Ovary (tissue), 9 donors: ENCODE measurements around the gene KCNIP4. TPM values are rescaled to one million over a fixed set of nuclear protein-coding genes. Genes with fewer than 3 reads are reported as not detected.

Source experiments
- DNase-seq, 5 donors: peaks; one replicate each; pipeline ENCODE4 v3.0.0-alpha.2; 2019 to 2020
- H3K27ac ChIP-seq, 2 donors: fragments of 200-600 bp; one replicate each; pipeline versions ENCODE4 v1.5.1 to v1.8.0; 2019 to 2022
- H3K27me3 ChIP-seq: fragments of 200-600 bp; one replicate; pipeline ENCODE4 v1.8.0; 2022
- H3K36me3 ChIP-seq: fragments of 200-600 bp; sonication (generic); one replicate; pipeline ENCODE4 v1.5.1; 2019
- H3K4me1 ChIP-seq: one replicate; pipeline ENCODE4 v1.8.1; 2013; ENCODE audit warnings: mild to moderate bottlenecking, moderate library complexity; ENCODE audit not compliant: insufficient read depth
- H3K4me3 ChIP-seq: fragments of 200-600 bp; sonication (generic); one replicate; pipeline ENCODE4 v1.5.1; 2017
- H3K9me3 ChIP-seq, 2 donors: fragments of 200-600 bp in 1 of 2; sonication (generic) in 1 of 2; one replicate each; pipeline versions ENCODE4 v1.5.1 to v1.8.1; 2013 to 2019; ENCODE audit warnings: mild to moderate bottlenecking in 1 of 2, moderate library complexity in 1 of 2
- CTCF ChIP-seq, 3 donors: fragments of 450-650 bp in 2 of 3; fragments of 200-600 bp in 1 of 3; IDR thresholded peaks; one replicate each; pipeline versions ENCODE4 v1.5.1 to v1.8.0; 2016 to 2022; ENCODE audit warnings: antibody characterized with exemption in 3 of 3, mild to moderate bottlenecking in 1 of 3
- EP300 ChIP-seq: sonication (generic); formaldehyde crosslinking; IDR thresholded peaks from one replicate; pipeline ENCODE4 v1.6.1; 2017; ENCODE audit warnings: antibody characterized with exemption
- POLR2A ChIP-seq: fragments of 450-650 bp; IDR thresholded peaks from one replicate; pipeline ENCODE4 v1.6.1; 2017; ENCODE audit warnings: antibody characterized with exemption, mild to moderate bottlenecking, moderate library complexity
- WGBS, 3 donors: extraction: QIAGEN DNeasy Blood & Tissue Kit in 1 of 3; methylation state at CpG; one replicate each; pipeline versions ENCODE4 v1.1.5 to v1.1.7; 2013 to 2017; 5-methylcytosine and 5-hydroxymethylcytosine counted together
- intact Hi-C, 4 donors: fragments of 100-400 bp; cut with DNase I; formaldehyde crosslinking; loops; one replicate each; pipeline versions ENCODE4 v1.11.0 to v1.15.1; 2022 to 2023
- polyA plus RNA-seq, 2 donors: library from polyadenylated mRNA; stranded (reverse); fragments of 200-250 nt in 1 of 2; fragments of 350-450 nt in 1 of 2; fragmentation: Illumina TruSeq in 1 of 2; extraction: RNeasy Lipid Tissue Mini Kit (QIAGEN cat#74804) in 1 of 2; gene quantifications; one replicate each; pipeline ENCODE4 v1.2.3, GENCODE V29; 2013 to 2014
- total RNA-seq, 7 donors: library from RNA; depleted of rRNA in 2 of 7; stranded (reverse); fragments of >200 nt in 2 of 7; fragmentation: NEBNext Ultra II Directional in 3 of 7; extraction: Animal tissue kit (Norgen Biotek cat#: 25700) in 3 of 7; gene quantifications; one replicate each; pipeline versions ENCODE4 v1.1.0 to v1.2.4, GENCODE V29; 2016 to 2023
- donor health status: DM: no; HTN: no; CAD: no; lungs with moderate emphysema.
- donor health status: DM: no; HTN: no; CAD: no.
- donor health status: Bipolar disorder and iron deficiency.
- donor health status: DM: yes; HTN: yes; CAD: no.
- donor health status: DM: no; HTN: no; CAD: no.
- donor health status: DM: yes; HTN: yes; CAD: no.

Gene KCNIP4
- total and polyA plus RNA-seq, 9 donors = 0.11 to 3.9 (median 0.93) TPM; not detected in 1

- no peak for TF ChIP-seq CTCF (IDR thresholded peaks at IDR 0.05)
- no peak for TF ChIP-seq POLR2A
- no peak for TF ChIP-seq EP300
- intact Hi-C loops = no loop called here
- no peaks in the 10 kb centered on the region for H3K36me3 ChIP-seq
- WGBS, 3 donors = 49 to 69% (median 67%) methylated on average over 5 of the region's 5 CpGs
- no peaks in the 10 kb centered on the region for H3K27me3 ChIP-seq
- no peaks in the 10 kb centered on the region for H3K4me1 ChIP-seq
- H3K9me3 ChIP-seq = no peaks in the 10 kb centered on the region
- H3K27ac ChIP-seq = no peak overlapping the region
- no peak for DNase-seq
- no peak overlapping the region for H3K4me3 ChIP-seq
Measured at GRCh38 chr4:20829617-20830357, 1118.8 kb downstream of the KCNIP4 start.

GRCh38 chr4:20825505-20825904 is 1123.1 kb downstream of the KCNIP4 start:
- intact Hi-C loops = no loop called here
- TF ChIP-seq POLR2A (no peak), CTCF (IDR thresholded peaks at IDR 0.05) (no peak), EP300 (no peak)
- WGBS, 3 donors = 77 to 86% (median 78%) methylated on average over 3 of the region's 3 CpGs

GRCh38 chr4:20816287-20816686 is 1132.3 kb downstream of the KCNIP4 start:
- H3K36me3 ChIP-seq = no peaks in the 10 kb centered on the region
- DNase-seq = no peak
- no peak overlapping the region for H3K27ac ChIP-seq
- H3K27me3 ChIP-seq = no peaks in the 10 kb centered on the region
- no peak for TF ChIP-seq CTCF (IDR thresholded peaks at IDR 0.05)
- TF ChIP-seq POLR2A = no peak
- TF ChIP-seq EP300 = no peak
- 93 to 96% (median 94%) methylated on average over 5 of the region's 5 CpGs for WGBS, 3 donors
- H3K4me3 ChIP-seq = no peak overlapping the region
- no peaks in the 10 kb centered on the region for H3K9me3 ChIP-seq
- intact Hi-C loops = no loop called here
- no peaks in the 10 kb centered on the region for H3K4me1 ChIP-seq

More at GRCh38 chr4:20825505-20825904, 1123.1 kb downstream of the KCNIP4 start:
- Histone ChIP-seq H3K4me3 (no peak overlapping the region), H3K4me1 (no peaks in the 10 kb centered on the region), H3K27ac (no peak overlapping the region), H3K36me3 (no peaks in the 10 kb centered on the region), H3K9me3 (no peaks in the 10 kb centered on the region), H3K27me3 (no peaks in the 10 kb centered on the region)
- no peak for DNase-seq

- H3K4me1 ChIP-seq = no peaks in the 10 kb centered on the region
- no peak overlapping the region for H3K27ac ChIP-seq
- H3K4me3 ChIP-seq = no peak overlapping the region
- intact Hi-C loops = no loop called here
- DNase-seq = no peak
- 3 to 9% (median 7%) methylated on average over 1 of the region's 1 CpG for WGBS, 3 donors
- H3K36me3 ChIP-seq = no peaks in the 10 kb centered on the region
- H3K27me3 ChIP-seq = no peaks in the 10 kb centered on the region
- H3K9me3 ChIP-seq = no peaks in the 10 kb centered on the region
- no peak for TF ChIP-seq CTCF (IDR thresholded peaks at IDR 0.05)
- TF ChIP-seq POLR2A = no peak
- no peak for TF ChIP-seq EP300
Measured at GRCh38 chr4:20813700-20814099, 1134.9 kb downstream of the KCNIP4 start.
